ENCODE measurements around the gene STK32B.

GRCh38 chr4:5259471-5259870, 208.2 kb downstream of the STK32B start:
- TF ChIP-seq CTCF (IDR thresholded peaks at IDR 0.05) (no peak), POLR2A (IDR thresholded peaks at IDR 0.05) (no peak)
